MG63 (cell line): ENCODE measurements around the gene RFNG. TPM values are rescaled to one million over a fixed set of nuclear protein-coding genes. Genes with fewer than 3 reads are reported as not detected.

Experiments used
- DNase-seq: peaks from one replicate; pipeline ENCODE4 v3.0.0-alpha.2; 2020
- H3K27me3 ChIP-seq: fragments of 250-450 bp; sonication (Bioruptor Pico); 2 replicates; pipeline ENCODE4 v1.5.1; 2020; ENCODE audit warnings: mild to moderate bottlenecking, moderate library complexity
- H3K36me3 ChIP-seq: fragments of 250-450 bp; sonication (Bioruptor Pico); 2 replicates; pipeline ENCODE4 v1.5.1; 2020; ENCODE audit warnings: mild to moderate bottlenecking, moderate library complexity
- H3K4me3 ChIP-seq: fragments of 250-450 bp; sonication (Bioruptor Pico); 2 replicates; pipeline ENCODE4 v1.5.1; 2020; ENCODE audit warnings: mild to moderate bottlenecking, moderate library complexity
- H3K9me3 ChIP-seq: fragments of 250-450 bp; sonication (Bioruptor Pico); 2 replicates; pipeline ENCODE4 v1.5.1; 2020; ENCODE audit warnings: mild to moderate bottlenecking, moderate library complexity
- total RNA-seq: library from RNA; depleted of rRNA; stranded (reverse); fragments of >200 nt; shearing (Covaris generic); gene quantifications from 2 replicates; pipeline ENCODE4 v1.2.3, GENCODE V29; 2014; ENCODE audit warnings: low replicate concordance

The RFNG gene
- total RNA-seq, 1 experiment from 2014 or later, result 41.2 TPM

GRCh38 chr17:82009413-82009812 lies 42.2 kb downstream of the RFNG start:
- Histone ChIP-seq H3K4me3 (no peak overlapping the region), H3K9me3 (no peaks in the 10 kb centered on the region), H3K36me3 (peaks cover 6% of the 10 kb centered on the region), H3K27me3 (no peaks in the 10 kb centered on the region)
- no peak for DNase-seq

GRCh38 chr17:82008941-82009405 lies 42.6 kb downstream of the RFNG start:
- no peaks in the 10 kb centered on the region for H3K27me3 ChIP-seq
- H3K9me3 ChIP-seq, result no peaks in the 10 kb centered on the region
- DNase-seq, result no peak
- H3K36me3 ChIP-seq, result peaks cover 8% of the 10 kb centered on the region
- no peak overlapping the region for H3K4me3 ChIP-seq

GRCh38 chr17:82008258-82008940 lies 43.2 kb downstream of the RFNG start:
- no peak for DNase-seq
- H3K36me3 ChIP-seq, result peaks cover 8% of the 10 kb centered on the region
- H3K27me3 ChIP-seq, result no peaks in the 10 kb centered on the region
- no peak overlapping the region for H3K4me3 ChIP-seq
- H3K9me3 ChIP-seq, result no peaks in the 10 kb centered on the region

- DNase-seq, result no peak
- Histone ChIP-seq H3K9me3 (no peaks in the 10 kb centered on the region), H3K4me3 (no peak overlapping the region), H3K36me3 (peaks cover 11% of the 10 kb centered on the region), H3K27me3 (no peaks in the 10 kb centered on the region)
Measured at GRCh38 chr17:82007495-82008257, 43.9 kb downstream of the RFNG start.

- no peaks in the 10 kb centered on the region for H3K27me3 ChIP-seq
- no peak overlapping the region for H3K4me3 ChIP-seq
- H3K36me3 ChIP-seq, result peaks cover 11% of the 10 kb centered on the region
- no peaks in the 10 kb centered on the region for H3K9me3 ChIP-seq
- DNase-seq, result no peak
Measured at GRCh38 chr17:82007228-82007494, 44.5 kb downstream of the RFNG start.

GRCh38 chr17:82006468-82007227 lies 45.0 kb downstream of the RFNG start:
- H3K9me3 ChIP-seq, result no peaks in the 10 kb centered on the region
- no peaks in the 10 kb centered on the region for H3K27me3 ChIP-seq
- peak; percentile 85 for DNase-seq
- H3K36me3 ChIP-seq, result peaks cover 11% of the 10 kb centered on the region
- no peak overlapping the region for H3K4me3 ChIP-seq

GRCh38 chr17:82005701-82006348 lies 45.8 kb downstream of the RFNG start:
- Histone ChIP-seq H3K36me3 (peaks cover 11% of the 10 kb centered on the region), H3K4me3 (no peak overlapping the region), H3K9me3 (no peaks in the 10 kb centered on the region)

GRCh38 chr17:82004517-82005455 lies 46.8 kb downstream of the RFNG start:
- no peak for DNase-seq
- Histone ChIP-seq H3K4me3 (no peak overlapping the region), H3K27me3 (no peaks in the 10 kb centered on the region), H3K36me3 (peaks cover 11% of the 10 kb centered on the region), H3K9me3 (no peaks in the 10 kb centered on the region)

More at GRCh38 chr17:82005701-82006348, 45.8 kb downstream of the RFNG start:
- no peak for DNase-seq
- no peaks in the 10 kb centered on the region for H3K27me3 ChIP-seq

GRCh38 chr17:82003411-82004381 lies 47.9 kb downstream of the RFNG start:
- peak; percentile 99 for DNase-seq
- Histone ChIP-seq H3K9me3 (no peaks in the 10 kb centered on the region), H3K36me3 (peaks cover 11% of the 10 kb centered on the region), H3K4me3 (no peak overlapping the region), H3K27me3 (no peaks in the 10 kb centered on the region)

- Histone ChIP-seq H3K4me3 (no peak overlapping the region), H3K36me3 (peaks cover 7% of the 10 kb centered on the region), H3K27me3 (no peaks in the 10 kb centered on the region), H3K9me3 (no peaks in the 10 kb centered on the region)
- no peak for DNase-seq
Measured at GRCh38 chr17:82001571-82002056, 50.0 kb downstream of the RFNG start.

GRCh38 chr17:82000803-82001570 lies 50.6 kb downstream of the RFNG start:
- Histone ChIP-seq H3K27me3 (no peaks in the 10 kb centered on the region), H3K36me3 (peaks cover 7% of the 10 kb centered on the region), H3K9me3 (no peaks in the 10 kb centered on the region), H3K4me3 (no peak overlapping the region)
- DNase-seq, result no peak

- no peaks in the 10 kb centered on the region for H3K27me3 ChIP-seq
- H3K9me3 ChIP-seq, result no peaks in the 10 kb centered on the region
- no peak overlapping the region for H3K4me3 ChIP-seq
- no peak for DNase-seq
- H3K36me3 ChIP-seq, result peaks cover 8% of the 10 kb centered on the region
Measured at GRCh38 chr17:81999976-82000802, 51.4 kb downstream of the RFNG start.

GRCh38 chr17:81999587-81999975 lies 52.0 kb downstream of the RFNG start:
- DNase-seq, result no peak
- Histone ChIP-seq H3K36me3 (peaks cover 15% of the 10 kb centered on the region), H3K9me3 (no peaks in the 10 kb centered on the region), H3K4me3 (no peak overlapping the region), H3K27me3 (no peaks in the 10 kb centered on the region)
